ENCODE measurements around the gene GTF3C1. TPM values are rescaled to one million over a fixed set of nuclear protein-coding genes. Genes with fewer than 3 reads are reported as not detected.

Gene GTF3C1
- polyA plus RNA-seq, 1 donor from 2014 or later, result 54.0 TPM

DNA sequence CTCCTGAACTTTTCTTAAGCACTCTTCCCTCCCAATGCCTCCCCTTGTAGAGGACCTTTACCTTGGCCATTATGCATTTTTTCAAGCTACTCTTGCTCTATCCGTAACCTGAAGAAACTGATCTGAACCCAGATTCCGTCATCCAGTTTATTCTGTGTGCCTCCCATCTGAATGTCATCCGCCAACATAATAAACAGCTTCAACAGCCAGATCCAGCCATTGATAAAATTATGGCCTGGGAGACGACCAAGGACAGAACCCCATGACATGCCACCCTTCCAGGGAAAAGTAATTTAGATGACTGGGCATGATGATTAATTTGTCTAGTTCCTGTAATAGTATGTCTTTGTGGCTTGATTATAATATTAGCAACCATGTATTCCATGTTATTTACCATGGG is 42.1 kb upstream of the GTF3C1 start:
- no peaks in the 10 kb centered on the region for H3K9me3 ChIP-seq (ENCODE audit: low read length)
- no peaks in the 10 kb centered on the region for H3K9me2 ChIP-seq (ENCODE audit: insufficient read depth, low read length)
- H3K9ac ChIP-seq (ENCODE audit: low read length), result no peak overlapping the region
- no peak overlapping the region for H3K4me2 ChIP-seq (ENCODE audit: low read length)
- no peaks in the 10 kb centered on the region for H3K27me3 ChIP-seq (ENCODE audit: insufficient read depth, low read depth, low read length)
- no peak for TF ChIP-seq TAF1 (IDR thresholded peaks at IDR 0.05; ENCODE audit: low read depth)
- TF ChIP-seq, protein P1, sequence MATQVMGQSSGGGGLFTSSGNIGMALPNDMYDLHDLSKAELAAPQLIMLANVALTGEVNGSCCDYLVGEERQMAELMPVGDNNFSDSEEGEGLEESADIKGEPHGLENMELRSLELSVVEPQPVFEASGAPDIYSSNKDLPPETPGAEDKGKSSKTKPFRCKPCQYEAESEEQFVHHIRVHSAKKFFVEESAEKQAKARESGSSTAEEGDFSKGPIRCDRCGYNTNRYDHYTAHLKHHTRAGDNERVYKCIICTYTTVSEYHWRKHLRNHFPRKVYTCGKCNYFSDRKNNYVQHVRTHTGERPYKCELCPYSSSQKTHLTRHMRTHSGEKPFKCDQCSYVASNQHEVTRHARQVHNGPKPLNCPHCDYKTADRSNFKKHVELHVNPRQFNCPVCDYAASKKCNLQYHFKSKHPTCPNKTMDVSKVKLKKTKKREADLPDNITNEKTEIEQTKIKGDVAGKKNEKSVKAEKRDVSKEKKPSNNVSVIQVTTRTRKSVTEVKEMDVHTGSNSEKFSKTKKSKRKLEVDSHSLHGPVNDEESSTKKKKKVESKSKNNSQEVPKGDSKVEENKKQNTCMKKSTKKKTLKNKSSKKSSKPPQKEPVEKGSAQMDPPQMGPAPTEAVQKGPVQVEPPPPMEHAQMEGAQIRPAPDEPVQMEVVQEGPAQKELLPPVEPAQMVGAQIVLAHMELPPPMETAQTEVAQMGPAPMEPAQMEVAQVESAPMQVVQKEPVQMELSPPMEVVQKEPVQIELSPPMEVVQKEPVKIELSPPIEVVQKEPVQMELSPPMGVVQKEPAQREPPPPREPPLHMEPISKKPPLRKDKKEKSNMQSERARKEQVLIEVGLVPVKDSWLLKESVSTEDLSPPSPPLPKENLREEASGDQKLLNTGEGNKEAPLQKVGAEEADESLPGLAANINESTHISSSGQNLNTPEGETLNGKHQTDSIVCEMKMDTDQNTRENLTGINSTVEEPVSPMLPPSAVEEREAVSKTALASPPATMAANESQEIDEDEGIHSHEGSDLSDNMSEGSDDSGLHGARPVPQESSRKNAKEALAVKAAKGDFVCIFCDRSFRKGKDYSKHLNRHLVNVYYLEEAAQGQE (IDR thresholded peaks at IDR 0.05; ENCODE audit: borderline replicate concordance), result no peak
- no peak for TF ChIP-seq SMC3 (conservative IDR thresholded peaks at IDR 0.05; ENCODE audit: poor library complexity)
- no peak for TF ChIP-seq MXI1 (conservative IDR thresholded peaks at IDR 0.05; ENCODE audit: poor library complexity, severe bottlenecking)
- no peak for TF ChIP-seq RAD21 (conservative IDR thresholded peaks at IDR 0.05)
- no peak for TF ChIP-seq EZH2 (IDR thresholded peaks at IDR 0.05; ENCODE audit: borderline replicate concordance, insufficient read depth, low read length, poor library complexity, severe bottlenecking)
- TF ChIP-seq EP300 (conservative IDR thresholded peaks at IDR 0.05; ENCODE audit: poor library complexity, severe bottlenecking), result no peak
- TF ChIP-seq, protein P2, sequence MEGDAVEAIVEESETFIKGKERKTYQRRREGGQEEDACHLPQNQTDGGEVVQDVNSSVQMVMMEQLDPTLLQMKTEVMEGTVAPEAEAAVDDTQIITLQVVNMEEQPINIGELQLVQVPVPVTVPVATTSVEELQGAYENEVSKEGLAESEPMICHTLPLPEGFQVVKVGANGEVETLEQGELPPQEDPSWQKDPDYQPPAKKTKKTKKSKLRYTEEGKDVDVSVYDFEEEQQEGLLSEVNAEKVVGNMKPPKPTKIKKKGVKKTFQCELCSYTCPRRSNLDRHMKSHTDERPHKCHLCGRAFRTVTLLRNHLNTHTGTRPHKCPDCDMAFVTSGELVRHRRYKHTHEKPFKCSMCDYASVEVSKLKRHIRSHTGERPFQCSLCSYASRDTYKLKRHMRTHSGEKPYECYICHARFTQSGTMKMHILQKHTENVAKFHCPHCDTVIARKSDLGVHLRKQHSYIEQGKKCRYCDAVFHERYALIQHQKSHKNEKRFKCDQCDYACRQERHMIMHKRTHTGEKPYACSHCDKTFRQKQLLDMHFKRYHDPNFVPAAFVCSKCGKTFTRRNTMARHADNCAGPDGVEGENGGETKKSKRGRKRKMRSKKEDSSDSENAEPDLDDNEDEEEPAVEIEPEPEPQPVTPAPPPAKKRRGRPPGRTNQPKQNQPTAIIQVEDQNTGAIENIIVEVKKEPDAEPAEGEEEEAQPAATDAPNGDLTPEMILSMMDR (IDR thresholded peaks at IDR 0.05; ENCODE audit: poor library complexity, severe bottlenecking), result no peak
- no peak for TF ChIP-seq POLR2AphosphoS5 (IDR thresholded peaks at IDR 0.05)
- no peak overlapping the region for H3K4me3 ChIP-seq (ENCODE audit: low read length)
- H3K36me3 ChIP-seq (ENCODE audit: insufficient read depth, low read length), result no peaks in the 10 kb centered on the region
- no peaks in the 10 kb centered on the region for H4K20me1 ChIP-seq (ENCODE audit: insufficient read depth)
- H3K27ac ChIP-seq (ENCODE audit: low read length), result no peak overlapping the region
- no peaks in the 10 kb centered on the region for H3K79me2 ChIP-seq (replicated peaks; ENCODE audit: insufficient read depth, low read length)
- no peak overlapping the region for H2AFZ ChIP-seq (ENCODE audit: low read depth, low read length)
- H3F3A ChIP-seq (ENCODE audit: insufficient read depth, low read length, poor library complexity, severe bottlenecking), result no peaks in the 10 kb centered on the region

GRCh38 chr16:27588057-27588456 is 38.3 kb upstream of the GTF3C1 start:
- Histone ChIP-seq H3K27me3 (ENCODE audit: insufficient read depth, low read depth, low read length) (no peaks in the 10 kb centered on the region), H3K4me2 (ENCODE audit: low read length) (no peak overlapping the region)
- no peak for TF ChIP-seq EZH2 (IDR thresholded peaks at IDR 0.05; ENCODE audit: borderline replicate concordance, insufficient read depth, low read length, poor library complexity, severe bottlenecking)
- TF ChIP-seq EP300 (conservative IDR thresholded peaks at IDR 0.05; ENCODE audit: poor library complexity, severe bottlenecking), result no peak
- no peak for TF ChIP-seq RAD21 (conservative IDR thresholded peaks at IDR 0.05)
- no peak for TF ChIP-seq SMC3 (conservative IDR thresholded peaks at IDR 0.05; ENCODE audit: poor library complexity)
- TF ChIP-seq MXI1 (conservative IDR thresholded peaks at IDR 0.05; ENCODE audit: poor library complexity, severe bottlenecking), result no peak
- no peak for TF ChIP-seq TAF1 (IDR thresholded peaks at IDR 0.05; ENCODE audit: low read depth)
- no peak for TF ChIP-seq POLR2AphosphoS5 (IDR thresholded peaks at IDR 0.05)
- TF ChIP-seq, protein P2 (IDR thresholded peaks at IDR 0.05; ENCODE audit: poor library complexity, severe bottlenecking), result no peak
- TF ChIP-seq, protein P1 (IDR thresholded peaks at IDR 0.05; ENCODE audit: borderline replicate concordance), result no peak

More at GRCh38 chr16:27588057-27588456, 38.3 kb upstream of the GTF3C1 start:
- Histone ChIP-seq H3F3A (ENCODE audit: insufficient read depth, low read length, poor library complexity, severe bottlenecking) (no peaks in the 10 kb centered on the region), H3K9ac (ENCODE audit: low read length) (no peak overlapping the region), H3K79me2 (replicated peaks; ENCODE audit: insufficient read depth, low read length) (no peaks in the 10 kb centered on the region), H2AFZ (ENCODE audit: low read depth, low read length) (no peak overlapping the region), H3K9me2 (ENCODE audit: insufficient read depth, low read length) (no peaks in the 10 kb centered on the region), H4K20me1 (ENCODE audit: insufficient read depth) (no peaks in the 10 kb centered on the region), H3K9me3 (ENCODE audit: low read length) (no peaks in the 10 kb centered on the region), H3K36me3 (ENCODE audit: insufficient read depth, low read length) (no peaks in the 10 kb centered on the region), H3K27ac (ENCODE audit: low read length) (no peak overlapping the region), H3K4me3 (ENCODE audit: low read length) (no peak overlapping the region)
